Liver (tissue), 9 donors: ENCODE data around the gene CELF1. TPM values are rescaled to one million over a fixed set of nuclear protein-coding genes. Genes with fewer than 3 reads are reported as not detected.
A peak's percentile ranks its signal among the peaks of the same experiment; 100 is the strongest.
"Not testable (repeated sequence)": the region's sequence is repeated elsewhere in the genome, so short reads cannot be mapped to it uniquely, and the experiment has no call there.

Source experiments
- DNase-seq: peaks from one replicate; pipeline ENCODE4 v3.0.0-alpha.2; 2017; ENCODE audit warnings: low spot score
- H3K27ac ChIP-seq, 2 donors: one replicate each; pipeline ENCODE4 v1.7.0; 2013; ENCODE audit warnings: inconsistent platforms in 2 of 2, low read length in 2 of 2, control low read depth in 1 of 2, low read depth in 1 of 2, mild to moderate bottlenecking in 1 of 2
- H3K27me3 ChIP-seq, 4 donors: one replicate each; pipeline versions ENCODE4 v1.6.1 to v1.7.0; 2013; ENCODE audit warnings: low read length in 3 of 4, inconsistent platforms in 1 of 4, mild to moderate bottlenecking in 1 of 4, moderate library complexity in 1 of 4; ENCODE audit not compliant: control insufficient read depth in 4 of 4, insufficient read depth in 4 of 4
- H3K36me3 ChIP-seq, 4 donors: one replicate each; pipeline versions ENCODE4 v1.6.1 to v1.7.0; 2013; ENCODE audit warnings: low read length in 3 of 4, mild to moderate bottlenecking in 3 of 4, low read depth in 1 of 4, moderate library complexity in 1 of 4; ENCODE audit not compliant: control insufficient read depth in 4 of 4, insufficient read depth in 3 of 4
- H3K4me1 ChIP-seq, 4 donors: one replicate each; pipeline versions ENCODE4 v1.6.1 to v1.7.0; 2013; ENCODE audit warnings: low read length in 3 of 4, mild to moderate bottlenecking in 3 of 4, moderate library complexity in 1 of 4; ENCODE audit not compliant: control insufficient read depth in 4 of 4, insufficient read depth in 4 of 4
- H3K4me3 ChIP-seq, 3 donors: one replicate each; pipeline versions ENCODE4 v1.6.1 to v1.7.0; 2013; ENCODE audit warnings: low read length in 3 of 3, control low read depth in 1 of 3, low read depth in 1 of 3, mild to moderate bottlenecking in 1 of 3
- H3K9ac ChIP-seq, 2 donors: one replicate each; pipeline ENCODE4 v1.7.0; 2013; ENCODE audit warnings: low read length in 2 of 2, mild to moderate bottlenecking in 2 of 2, moderate library complexity in 2 of 2, control low read depth in 1 of 2, low read depth in 1 of 2
- H3K9me3 ChIP-seq, 4 donors: one replicate each; pipeline versions ENCODE4 v1.6.1 to v1.7.0; 2013; ENCODE audit warnings: low read length in 3 of 4; ENCODE audit not compliant: control insufficient read depth in 4 of 4
- CTCF ChIP-seq: fragments of 150-350 bp; IDR thresholded peaks from 2 replicates; pipeline ENCODE4 v1.5.1; 2017; ENCODE audit warnings: improper control_type of control experiment, low read depth, low read length; ENCODE audit not compliant: missing input control
- EGR1 ChIP-seq, 2 donors: IDR thresholded peaks; 2 replicates each; pipeline ENCODE4 v1.6.1; 2016 to 2018; ENCODE audit warnings: antibody characterized with exemption in 2 of 2, low read depth in 2 of 2
- FOXA2 ChIP-seq: IDR thresholded peaks from 2 replicates; pipeline ENCODE4 v1.6.1; 2016; ENCODE audit warnings: antibody characterized with exemption
- GABPA ChIP-seq, 2 donors: IDR thresholded peaks in 1 of 2; conservative IDR thresholded peaks in 1 of 2; 2 replicates each; pipeline ENCODE4 v1.6.1; 2016; ENCODE audit warnings: antibody characterized with exemption in 2 of 2, mild to moderate bottlenecking in 1 of 2, moderate library complexity in 1 of 2
- HNF4A ChIP-seq, 2 donors: conservative IDR thresholded peaks; 2 replicates each; pipeline ENCODE4 v1.6.1; 2016; ENCODE audit warnings: antibody characterized with exemption in 2 of 2, mild to moderate bottlenecking in 2 of 2
- HNF4G ChIP-seq: IDR thresholded peaks from 2 replicates; pipeline ENCODE4 v1.6.1; 2016; ENCODE audit warnings: antibody characterized with exemption
- JUND ChIP-seq, 2 donors: IDR thresholded peaks; 2 replicates each; pipeline ENCODE4 v1.6.1; 2016; ENCODE audit warnings: antibody characterized with exemption in 2 of 2
- NR2F2 ChIP-seq: IDR thresholded peaks from 2 replicates; pipeline ENCODE4 v1.6.1; 2016; ENCODE audit warnings: antibody characterized with exemption
- RAD21 ChIP-seq, 2 donors: IDR thresholded peaks; 2 replicates each; pipeline ENCODE4 v1.6.1; 2016; ENCODE audit warnings: antibody characterized with exemption in 2 of 2, mild to moderate bottlenecking in 2 of 2
- REST ChIP-seq: IDR thresholded peaks from 2 replicates; pipeline ENCODE4 v1.6.1; 2016; ENCODE audit warnings: antibody characterized with exemption, mild to moderate bottlenecking
- RXRA ChIP-seq, 2 donors: IDR thresholded peaks; 2 replicates each; pipeline ENCODE4 v1.6.1; 2017 to 2018; ENCODE audit warnings: antibody characterized with exemption in 2 of 2, mild to moderate bottlenecking in 1 of 2
- SP1 ChIP-seq: IDR thresholded peaks from 2 replicates; pipeline ENCODE4 v1.6.1; 2018; ENCODE audit warnings: antibody characterized with exemption, mild to moderate bottlenecking
- TAF1 ChIP-seq: conservative IDR thresholded peaks from 2 replicates; pipeline ENCODE4 v1.6.1; 2016; ENCODE audit warnings: antibody characterized with exemption, mild to moderate bottlenecking
- YY1 ChIP-seq: IDR thresholded peaks from 2 replicates; pipeline ENCODE4 v1.6.1; 2016; ENCODE audit warnings: antibody characterized with exemption, mild to moderate bottlenecking
- ZBTB33 ChIP-seq: IDR thresholded peaks from 2 replicates; pipeline ENCODE4 v1.6.1; 2016; ENCODE audit warnings: antibody characterized with exemption
- WGBS: extraction: QIAGEN DNeasy Blood & Tissue Kit; methylation state at CpG from one replicate; pipeline ENCODE4 v1.1.7; 2013; 5-methylcytosine and 5-hydroxymethylcytosine counted together
- polyA plus RNA-seq, 2 donors: library from polyadenylated mRNA; stranded (reverse) in 1 of 2; unstranded in 1 of 2; fragments of 200-250 nt in 1 of 2; fragments of >200 nt in 1 of 2; fragmentation: Nextera tagmentation in 1 of 2; extraction: Ambion mirVana in 1 of 2; gene quantifications; one replicate each; pipeline versions ENCODE4 v1.2.1 to v1.2.3, GENCODE V29; 2013 to 2015
- total RNA-seq, 2 donors: library from RNA; depleted of rRNA; stranded (reverse); fragments of >200 nt; gene quantifications; one replicate each; pipeline ENCODE4 v1.2.3, GENCODE V29; 2014
- donor health status: healthy.
- donor health status: healthy.
- donor health status: healthy.
- donor health status: healthy.
- donor health status: healthy.

Gene CELF1
- total and polyA plus RNA-seq, 4 donors: 23.5 to 139 (median 60.3) TPM

DNA sequence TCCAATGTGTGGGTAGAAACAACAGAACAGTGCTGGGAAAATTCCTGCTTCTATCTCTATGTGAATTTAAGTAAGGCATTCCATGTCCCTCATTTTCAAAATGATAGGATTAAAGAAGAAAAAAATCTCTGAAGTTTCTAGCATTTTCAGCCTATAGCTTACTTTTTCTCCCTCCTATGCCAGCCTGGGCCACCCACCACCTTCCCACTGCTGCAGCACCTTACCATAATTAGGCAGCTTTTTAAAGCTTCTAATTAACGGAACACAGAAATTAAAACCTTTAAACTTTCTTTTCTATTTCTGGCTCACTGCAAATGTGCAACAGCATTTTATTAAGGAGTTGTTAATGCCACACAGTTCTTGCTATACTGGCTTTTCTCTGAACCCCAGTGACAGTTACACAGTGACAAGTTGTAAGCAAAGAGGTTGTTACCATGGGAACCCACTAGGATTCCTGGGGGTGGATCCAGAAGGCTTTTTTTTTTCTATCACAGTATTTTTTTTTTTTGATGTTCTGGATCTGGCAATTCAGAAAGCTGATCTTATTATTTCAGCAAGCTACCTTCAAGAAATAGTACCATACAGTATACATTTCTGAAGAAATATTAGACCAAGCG lies 20.2 kb downstream of the CELF1 start:
- Histone ChIP-seq H3K9me3 (no peaks in the 10 kb centered on the region), H3K4me3 (no peak overlapping the region), H3K27ac (peak overlapping the region; percentile 15 to 40), H3K4me1 (peaks cover 13 to 25% (median 23%) of the 10 kb centered on the region in 4 donors), H3K9ac (no peak overlapping the region), H3K27me3 (no peaks in the 10 kb centered on the region), H3K36me3 (no peaks in the 10 kb centered on the region)
- no peak for DNase-seq
- TF ChIP-seq RAD21 (IDR thresholded peaks at IDR 0.05) (no peak), TAF1 (no peak), RXRA (IDR thresholded peaks at IDR 0.05) (no peak), EGR1 (IDR thresholded peaks at IDR 0.05; ENCODE audit: low read depth in 2 of 2) (no peak), HNF4G (no peak), JUND (IDR thresholded peaks at IDR 0.05) (no peak)
- 85% methylated on average over 2 of the region's 2 CpGs for WGBS

- TF ChIP-seq YY1: no peak
- no peak for TF ChIP-seq JUND (IDR thresholded peaks at IDR 0.05)
- no peak for TF ChIP-seq TAF1
- TF ChIP-seq RXRA (IDR thresholded peaks at IDR 0.05): no peak
- no peak for TF ChIP-seq SP1
- TF ChIP-seq FOXA2: no peak
- TF ChIP-seq GABPA (IDR thresholded peaks at IDR 0.05 in 1 of 2, conservative IDR thresholded peaks at IDR 0.05 in 1 of 2): no peak
- TF ChIP-seq EGR1 (IDR thresholded peaks at IDR 0.05; ENCODE audit: low read depth in 2 of 2): no peak
- Histone ChIP-seq H3K4me1 (peaks cover 13 to 33% (median 23%) of the 10 kb centered on the region in 4 donors), H3K27me3 (no peaks in the 10 kb centered on the region), H3K9ac (no peak overlapping the region), H3K9me3 (no peaks in the 10 kb centered on the region), H3K4me3 (no peak overlapping the region), H3K27ac (no peak overlapping the region), H3K36me3 (no peaks in the 10 kb centered on the region)
- no peak for DNase-seq
- 70% methylated on average over 3 of the region's 3 CpGs for WGBS
Measured at GRCh38 chr11:47531666-47532065, 21.3 kb downstream of the CELF1 start.

GRCh38 chr11:47530721-47531120 lies 22.2 kb downstream of the CELF1 start:
- not testable (repeated sequence) for H3K9me3 ChIP-seq, H3K27me3 ChIP-seq, H3K9ac ChIP-seq, H3K4me3 ChIP-seq, DNase-seq, H3K27ac ChIP-seq, H3K36me3 ChIP-seq
- 96% methylated on average over 9 of the region's 9 CpGs for WGBS
- peaks cover 10 to 42% (median 26%) of the 10 kb centered on the region in 4 donors for H3K4me1 ChIP-seq

GRCh38 chr11:47529951-47530350 lies 23.0 kb downstream of the CELF1 start:
- 98% methylated on average over 4 of the region's 4 CpGs for WGBS
- H3K4me3 ChIP-seq: no peak overlapping the region
- no peak overlapping the region for H3K27ac ChIP-seq
- DNase-seq: no peak
- peaks cover 10 to 47% (median 28%) of the 10 kb centered on the region in 4 donors for H3K4me1 ChIP-seq
- no peak overlapping the region for H3K9ac ChIP-seq
- no peaks in the 10 kb centered on the region for H3K9me3 ChIP-seq
- H3K27me3 ChIP-seq: no peaks in the 10 kb centered on the region
- H3K36me3 ChIP-seq: no peaks in the 10 kb centered on the region
- TF ChIP-seq NR2F2: no peak
- TF ChIP-seq SP1: no peak
- no peak for TF ChIP-seq REST
- no peak for TF ChIP-seq CTCF
- TF ChIP-seq HNF4G: no peak
- no peak for TF ChIP-seq FOXA2
- no peak for TF ChIP-seq HNF4A (conservative IDR thresholded peaks at IDR 0.05)
- no peak for TF ChIP-seq GABPA (IDR thresholded peaks at IDR 0.05 in 1 of 2, conservative IDR thresholded peaks at IDR 0.05 in 1 of 2)
- TF ChIP-seq RXRA (IDR thresholded peaks at IDR 0.05): no peak
- no peak for TF ChIP-seq EGR1 (IDR thresholded peaks at IDR 0.05; ENCODE audit: low read depth in 2 of 2)
- TF ChIP-seq YY1: no peak
- no peak for TF ChIP-seq ZBTB33
